Activated CD4-positive, alpha-beta T cell treated with anti-CD3 and anti-CD28 coated beads, Interleukin-2, amount 50 U/mL, for 24 hours (primary cell): ENCODE measurements around the gene VSTM2B.
"Not testable (repeated sequence)": the region's sequence is repeated elsewhere in the genome, so short reads cannot be mapped to it uniquely, and the experiment has no call there.

ENCODE experiments used
- DNase-seq, 2 donors: peaks; one replicate each; pipeline ENCODE4 v3.0.0-alpha.2; 2020; ENCODE audit warnings: low read depth in 1 of 2, low spot score in 1 of 2

Gene VSTM2B

GRCh38 chr19:29525901-29526729 lies at the start of gene VSTM2B:
Gene VSTM2B, plus strand, starts transcription at chr19:29525994. Its CDS starts 590 bp downstream, at chr19:29526584.
- no peak for DNase-seq

- no peak for DNase-seq
Measured at GRCh38 chr19:29476528-29476927, 49.3 kb upstream of the VSTM2B start.

GRCh38 chr19:29477831-29478577 lies 47.8 kb upstream of the VSTM2B start:
- no peak for DNase-seq

GRCh38 chr19:29478578-29479565 lies 46.9 kb upstream of the VSTM2B start:
- no peak for DNase-seq

GRCh38 chr19:29479941-29480340 lies 45.9 kb upstream of the VSTM2B start:
- no peak for DNase-seq

- no peak for DNase-seq
Measured at GRCh38 chr19:29480507-29480906, 45.3 kb upstream of the VSTM2B start.

GRCh38 chr19:29482855-29483640 lies 42.7 kb upstream of the VSTM2B start:
- DNase-seq = no peak

- no peak for DNase-seq
Measured at GRCh38 chr19:29483641-29483920, 42.2 kb upstream of the VSTM2B start.

- DNase-seq = no peak
Measured at GRCh38 chr19:29483944-29484581, 41.7 kb upstream of the VSTM2B start.

GRCh38 chr19:29484876-29485275 lies 40.9 kb upstream of the VSTM2B start:
- no peak for DNase-seq

GRCh38 chr19:29485293-29485692 lies 40.5 kb upstream of the VSTM2B start:
- no peak for DNase-seq

- DNase-seq = not testable (repeated sequence)
Measured at GRCh38 chr19:29486961-29487360, 38.8 kb upstream of the VSTM2B start.

- no peak for DNase-seq
Measured at GRCh38 chr19:29487432-29487831, 38.4 kb upstream of the VSTM2B start.

GRCh38 chr19:29488316-29488715 lies 37.5 kb upstream of the VSTM2B start:
- DNase-seq = no peak

- no peak for DNase-seq
Measured at GRCh38 chr19:29489172-29489951, 36.4 kb upstream of the VSTM2B start.

- DNase-seq = no peak
Measured at GRCh38 chr19:29491491-29491890, 34.3 kb upstream of the VSTM2B start.

GRCh38 chr19:29491995-29492577 lies 33.7 kb upstream of the VSTM2B start:
- no peak for DNase-seq

- no peak for DNase-seq
Measured at GRCh38 chr19:29492769-29493168, 33.0 kb upstream of the VSTM2B start.

GRCh38 chr19:29495091-29495490 lies 30.7 kb upstream of the VSTM2B start:
- DNase-seq = no peak
